Uterus (tissue), 2 donors: ENCODE data around the gene WDR86.

Experiments used
- POLR2A ChIP-seq, 2 donors: fragments of 450-650 bp; IDR thresholded peaks; one replicate each; pipeline ENCODE4 v1.6.1; 2016; ENCODE audit warnings: antibody characterized with exemption in 2 of 2, mild to moderate bottlenecking in 1 of 2, moderate library complexity in 1 of 2
- TF ChIP-seq, protein P1 (sequence below), 4 experiments: fragments of 200-600 bp in 2 of 4; fragments of 450-650 bp in 2 of 4; sonication (generic) in 2 of 4; IDR thresholded peaks; one replicate each; pipeline ENCODE4 v1.5.1; 2016 to 2019; ENCODE audit warnings: antibody characterized with exemption in 4 of 4, mild to moderate bottlenecking in 2 of 4, moderate library complexity in 1 of 4

DNA sequence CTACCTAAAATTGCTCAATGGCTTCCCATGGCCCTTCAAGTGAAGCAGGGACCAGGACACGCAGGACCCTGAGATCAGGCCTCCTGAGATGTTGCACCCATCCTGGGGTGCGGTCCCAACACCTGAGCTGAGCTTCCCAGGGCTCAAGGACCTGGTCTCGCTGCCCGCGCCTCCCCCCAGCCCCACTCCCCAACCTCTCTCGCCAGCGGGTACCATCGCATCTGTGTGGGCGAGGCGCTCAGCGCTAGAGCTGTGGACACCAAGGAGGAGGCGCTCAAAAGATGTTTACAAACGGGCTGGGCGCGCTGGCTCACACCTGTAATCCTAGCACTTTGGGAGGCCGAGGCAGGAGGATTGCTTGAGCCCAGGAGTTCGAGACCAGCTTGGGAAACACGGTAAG lies 37.5 kb upstream of the WDR86 start:
- no peak for TF ChIP-seq POLR2A (IDR thresholded peaks at IDR 0.05)
- TF ChIP-seq, protein P1, sequence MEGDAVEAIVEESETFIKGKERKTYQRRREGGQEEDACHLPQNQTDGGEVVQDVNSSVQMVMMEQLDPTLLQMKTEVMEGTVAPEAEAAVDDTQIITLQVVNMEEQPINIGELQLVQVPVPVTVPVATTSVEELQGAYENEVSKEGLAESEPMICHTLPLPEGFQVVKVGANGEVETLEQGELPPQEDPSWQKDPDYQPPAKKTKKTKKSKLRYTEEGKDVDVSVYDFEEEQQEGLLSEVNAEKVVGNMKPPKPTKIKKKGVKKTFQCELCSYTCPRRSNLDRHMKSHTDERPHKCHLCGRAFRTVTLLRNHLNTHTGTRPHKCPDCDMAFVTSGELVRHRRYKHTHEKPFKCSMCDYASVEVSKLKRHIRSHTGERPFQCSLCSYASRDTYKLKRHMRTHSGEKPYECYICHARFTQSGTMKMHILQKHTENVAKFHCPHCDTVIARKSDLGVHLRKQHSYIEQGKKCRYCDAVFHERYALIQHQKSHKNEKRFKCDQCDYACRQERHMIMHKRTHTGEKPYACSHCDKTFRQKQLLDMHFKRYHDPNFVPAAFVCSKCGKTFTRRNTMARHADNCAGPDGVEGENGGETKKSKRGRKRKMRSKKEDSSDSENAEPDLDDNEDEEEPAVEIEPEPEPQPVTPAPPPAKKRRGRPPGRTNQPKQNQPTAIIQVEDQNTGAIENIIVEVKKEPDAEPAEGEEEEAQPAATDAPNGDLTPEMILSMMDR (IDR thresholded peaks at IDR 0.05): no peak
